HepG2 (cell line): ENCODE measurements around the gene TAB2. TPM values are rescaled to one million over a fixed set of nuclear protein-coding genes. Genes with fewer than 3 reads are reported as not detected.

Experiments
- ATAC-seq: fragments of 200-7000 bp; cut with Tn5 transposase; 3 replicates; pipeline ENCODE4 v1.9.1; 2020; ENCODE audit warnings: mild to moderate bottlenecking, moderate library complexity
- BruUV-seq: library from RNA; stranded (reverse); fragments of 400-500 nt; replicated peaks from 2 replicates; lab custom pipeline; 2021; lab: Mats Ljungman, UMichigan
- CTCF ChIA-PET: fragments of 300-600 bp; formaldehyde crosslinking; extraction: SDS; loops from one replicate; lab custom pipeline; 2021; ENCODE audit warnings: low total read pairs, inconsistent platforms, low intra/inter-chr PET ratio; lab: Yijun Ruan, JAX
- POLR2A ChIA-PET: fragments of 350-600 bp; sonication (Branson Sonifier 250); formaldehyde crosslinking; loops from one replicate; lab custom pipeline; 2020; ENCODE audit warnings: antibody characterized with exemption, inconsistent platforms; lab: Yijun Ruan, JAX
- DNase-seq: peaks from one replicate; pipeline ENCODE4 v3.0.0-alpha.2; 2015; ENCODE audit warnings: low spot score
- FAIRE-seq: peaks from 3 replicates; lab custom pipeline; 2011; peaks lifted over from hg19 to GRCh38; lab: Jason Lieb, UNC
- H2AFZ ChIP-seq: one replicate; pipeline ENCODE4 v1.6.1; 2011; ENCODE audit warnings: low read length, inconsistent platforms
- H3K27ac ChIP-seq: fragments of 300-600 bp; 3 replicates; pipeline ENCODE4 v1.8.0; 2011; ENCODE audit warnings: mixed run types, mild to moderate bottlenecking, mixed read lengths, low read length, inconsistent platforms; ENCODE audit not compliant: insufficient read depth; ENCODE audit errors: extremely low read length
- H3K27me3 ChIP-seq, 2 experiments: fragments of 200-600 bp in 1 of 2; 2 replicates in 1 of 2; 3 replicates in 1 of 2; pipeline versions ENCODE4 v1.6.0 to v1.8.0; 2011; ENCODE audit warnings: low read length in 2 of 2, mild to moderate bottlenecking in 2 of 2, moderate library complexity in 2 of 2, inconsistent platforms in 1 of 2; ENCODE audit not compliant: insufficient read depth in 2 of 2, control insufficient read depth in 1 of 2
- H3K36me3 ChIP-seq, 2 experiments: fragments of 200-600 bp in 1 of 2; replicated peaks in 1 of 2; 2 replicates in 1 of 2; 3 replicates in 1 of 2; pipeline versions ENCODE4 v1.5.1 to v1.8.0; 2011; ENCODE audit warnings: low read length in 2 of 2, inconsistent platforms in 1 of 2; ENCODE audit not compliant: insufficient read depth in 2 of 2, control insufficient read depth in 1 of 2
- H3K4me1 ChIP-seq: 2 replicates; pipeline ENCODE4 v1.5.1; 2012; ENCODE audit warnings: low read length, inconsistent platforms; ENCODE audit not compliant: insufficient read depth
- H3K4me2 ChIP-seq: 2 replicates; pipeline ENCODE4 v1.6.0; 2011; ENCODE audit warnings: low read depth, low read length, inconsistent platforms
- H3K4me3 ChIP-seq, 3 experiments: fragments of 200-600 bp in 1 of 3; sonication (generic), shearing (Covaris generic) in 1 of 3; replicated peaks in 1 of 3; 2 replicates each; pipeline ENCODE4 v1.5.1; 2011 to 2016; ENCODE audit warnings: low read length in 3 of 3, inconsistent platforms in 2 of 3, low read depth in 2 of 3, mild to moderate bottlenecking in 2 of 3, control low read depth in 1 of 3, mixed read lengths in 1 of 3; ENCODE audit not compliant: insufficient read depth in 1 of 3
- H3K79me2 ChIP-seq: one replicate; pipeline ENCODE4 v1.6.1; 2011; ENCODE audit warnings: low read length, inconsistent platforms; ENCODE audit not compliant: insufficient read depth
- H3K9ac ChIP-seq: 2 replicates; pipeline ENCODE4 v1.6.0; 2011; ENCODE audit warnings: mild to moderate bottlenecking, low read depth, low read length, inconsistent platforms; ENCODE audit not compliant: insufficient read depth
- H3K9me3 ChIP-seq: 2 replicates; pipeline ENCODE4 v1.5.1; 2012; ENCODE audit warnings: mild to moderate bottlenecking, low read length
- H4K20me1 ChIP-seq: 2 replicates; pipeline ENCODE4 v1.6.0; 2011; ENCODE audit warnings: inconsistent platforms, mild to moderate bottlenecking, low read length, moderate library complexity; ENCODE audit not compliant: insufficient read depth
- ADNP ChIP-seq: sonication (generic); formaldehyde crosslinking; IDR thresholded peaks from 2 replicates; pipeline ENCODE4 v1.4.0; 2020; ENCODE audit warnings: missing genetic modification reagents
- AGO1 ChIP-seq: fragments of 200-400 bp; formaldehyde crosslinking; IDR thresholded peaks from 2 replicates; pipeline ENCODE4 v1.6.1; 2017; ENCODE audit warnings: mild to moderate bottlenecking, low read depth, low read length, moderate library complexity; ENCODE audit not compliant: poor library complexity, severe bottlenecking
- ARHGAP35 ChIP-seq: sonication (generic); formaldehyde crosslinking; IDR thresholded peaks from 2 replicates; pipeline ENCODE4 v1.9.0; 2022; ENCODE audit warnings: mild to moderate bottlenecking, inconsistent platforms, moderate library complexity, missing genetic modification reagents, borderline replicate concordance
- BRCA1 ChIP-seq: sonication (generic); formaldehyde crosslinking; IDR thresholded peaks from 2 replicates; pipeline ENCODE4 v1.4.0; 2020; ENCODE audit warnings: missing genetic modification reagents
- DMAP1 ChIP-seq: IDR thresholded peaks from 2 replicates; pipeline ENCODE4 v1.6.1; 2016
- ETV5 ChIP-seq: IDR thresholded peaks from 2 replicates; pipeline ENCODE4 v1.6.1; 2018; ENCODE audit warnings: missing biosample characterization, missing genetic modification reagents, inconsistent platforms, borderline replicate concordance
- PLRG1 ChIP-seq: fragments of 450-650 bp; conservative IDR thresholded peaks from 2 replicates; pipeline ENCODE4 v1.6.1; 2016
- SSRP1 ChIP-seq: IDR thresholded peaks from 2 replicates; pipeline ENCODE4 v1.6.1; 2016; ENCODE audit warnings: control low read depth
- ZMAT5 ChIP-seq: sonication (generic); formaldehyde crosslinking; IDR thresholded peaks from 2 replicates; pipeline ENCODE4 v1.5.0; 2020; ENCODE audit warnings: mild to moderate bottlenecking, low read depth, missing genetic modification reagents, borderline replicate concordance
- WGBS: methylation state at CpG from one replicate; pipeline ENCODE4 v1.1.6; 2017; ENCODE audit warnings: low lambda C conversion rate; 5-methylcytosine and 5-hydroxymethylcytosine counted together
- in situ Hi-C: cut with HindIII; loops from 2 replicates; pipeline ENCODE4 v1.10.0; 2017; ENCODE audit warnings: low pct_unique_long_range_greater_than_20kb; ENCODE audit not compliant: extremely low pct_ligation_motif_present
- intact Hi-C: fragments of 100-400 bp; cut with micrococcal nuclease; formaldehyde crosslinking; loops from one replicate; pipeline ENCODE4 v1.10.0; 2022; ENCODE audit not compliant: unreplicated experiment
- polyA plus RNA-seq, 8 experiments: library from polyadenylated mRNA; depleted of rRNA in 3 of 8; stranded (reverse) in 7 of 8; unstranded in 1 of 8; fragments of >200 nt; fragmentation: Illumina TruSeq in 4 of 8; extraction: Trizol in 4 of 8; gene quantifications; 2 replicates each; pipeline versions ENCODE4 v1.2.1 to v1.2.3, GENCODE V29; 2011 to 2016; ENCODE audit warnings: low read depth in 4 of 8, missing spikeins in 1 of 8, mixed read lengths in 1 of 8; ENCODE audit not compliant: insufficient read depth in 1 of 8
- total RNA-seq, 5 experiments: library from RNA; depleted of rRNA; stranded (reverse); fragments of >200 nt; fragmentation: Illumina TruSeq; extraction: Trizol; gene quantifications; 2 replicates each; pipeline ENCODE4 v1.2.3, GENCODE V29; 2016; ENCODE audit warnings: low read depth in 1 of 5

The TAB2 gene
- total and polyA plus RNA-seq, 2 of the 13 experiments (the other 11 are each of a cell fraction or from before 2014, with no cell fraction given): 23.7 to 50.2 TPM

DNA sequence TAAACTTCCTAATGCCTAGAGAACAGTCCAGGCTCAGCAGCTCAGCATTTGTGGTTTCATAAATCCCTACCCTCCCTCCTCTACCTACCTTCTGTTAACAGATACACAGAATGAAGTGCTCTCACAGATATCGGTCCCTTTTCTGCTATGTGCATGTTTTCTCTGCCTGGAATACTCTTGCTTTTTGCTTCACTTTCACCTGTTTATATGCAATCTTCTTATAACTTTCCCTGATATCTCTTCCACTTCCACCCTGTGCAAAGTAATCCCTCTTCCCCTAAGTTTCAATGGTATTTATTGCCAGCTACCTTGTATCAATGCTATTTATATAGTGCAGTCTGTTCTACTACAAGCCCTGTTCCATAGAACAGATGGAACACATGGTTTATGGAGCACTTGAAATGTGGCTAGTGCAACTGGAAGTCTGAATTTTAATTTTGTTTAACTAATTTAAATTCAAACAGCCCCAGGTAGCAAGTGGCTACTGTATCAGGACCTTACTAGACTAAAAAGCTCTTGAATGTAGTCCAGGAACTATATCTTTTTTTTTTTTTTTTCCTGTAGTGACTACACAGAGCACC is 3.1 kb upstream of the TAB2 start:
- Histone ChIP-seq H3K79me2 (peaks cover 13% of the 10 kb centered on the region), H3K4me2 (no peak overlapping the region), H4K20me1 (peaks cover 10% of the 10 kb centered on the region), H3K9ac (no peak overlapping the region), H3K27ac (no peak overlapping the region), H3K4me1 (peaks cover 9% of the 10 kb centered on the region), H3K36me3 (no peaks in the 10 kb centered on the region), H3K27me3 (peaks cover 2 to 6% of the 10 kb centered on the region in 2 experiments; a peak in 2 of 5 replicates), H3K9me3 (no peaks in the 10 kb centered on the region), H3K4me3 (no peak overlapping the region), H2AFZ (no peak overlapping the region)
- ATAC-seq (no peak), DNase-seq (no peak), FAIRE-seq (no peak)
- in situ Hi-C loops (loop anchor here (10.0 kb wide), 1 partner anchor 280 kb away; no protein-coding TSS in a partner anchor), intact Hi-C loops (no loop called here)
- no TSS peak for BruUV-seq
- TF ChIP-seq ZMAT5 (CRISPR knock-in tag) (no peak), PLRG1 (no peak), BRCA1 (no peak), ARHGAP35 (CRISPR knock-in tag) (no peak), DMAP1 (CRISPR knock-in tag) (no peak), ETV5 (CRISPR knock-in tag) (no peak), SSRP1 (no peak), ADNP (CRISPR knock-in tag) (no peak), AGO1 (no peak)
- CTCF ChIA-PET: no interaction called here
- POLR2A ChIA-PET: no interaction called here
- 77% methylated on average over 1 of the region's 1 CpG for WGBS
